ENCODE measurements around the gene PLXDC1. TPM values are rescaled to one million over a fixed set of nuclear protein-coding genes. Genes with fewer than 3 reads are reported as not detected.

PLXDC1 gene
- total and polyA plus RNA-seq, 2 of the 8 experiments (the other 6 are each of a cell fraction or from before 2014, with no cell fraction given): 4.1 to 14.6 TPM

GRCh38 chr17:39105705-39106104 is 45.7 kb downstream of the PLXDC1 start:
- Histone ChIP-seq H2BK12ac (ENCODE audit: low read depth, low read length) (no peak overlapping the region), H3K18ac (ENCODE audit: extremely low read depth, low read length) (no peak overlapping the region), H3K27me3 (replicated peaks in 1 of 4; ENCODE audit: control insufficient read depth in 3 of 4, extremely low read depth in 1 of 4, insufficient read depth in 3 of 4, low read length in 3 of 4) (no peaks in the 10 kb centered on the region), H3K9ac (replicated peaks in 1 of 4; ENCODE audit: extremely low read depth in 1 of 4, low read depth in 3 of 4, low read length in 3 of 4) (no peak overlapping the region), H3K4me1 (replicated peaks in 1 of 4; ENCODE audit: control insufficient read depth in 3 of 4, insufficient read depth in 4 of 4, low read length in 3 of 4) (no peaks in the 10 kb centered on the region), H3K9me3 (ENCODE audit: insufficient read depth in 2 of 2, low read depth in 1 of 2, low read length in 1 of 2) (no peaks in the 10 kb centered on the region), H3K79me1 (ENCODE audit: low read depth, low read length) (no peaks in the 10 kb centered on the region), H3K14ac (ENCODE audit: insufficient read length) (no peak overlapping the region), H3K36me3 (ENCODE audit: control insufficient read depth in 2 of 4, insufficient read depth in 4 of 4, low read length in 3 of 4) (no peaks in the 10 kb centered on the region), H3K27ac (ENCODE audit: low read depth, low read length) (no peak overlapping the region), H3K56ac (replicated peaks; ENCODE audit: insufficient read length, low read depth, low read length) (no peak overlapping the region), H3K4ac (replicated peaks; ENCODE audit: insufficient read length, low read depth, low read length) (no peak overlapping the region), H2BK20ac (ENCODE audit: low read length) (no peak overlapping the region), H2BK120ac (replicated peaks; ENCODE audit: low read depth, low read length) (no peak overlapping the region), H2AFZ (ENCODE audit: low read length) (no peak overlapping the region), H3K23ac (ENCODE audit: insufficient read length) (no peak overlapping the region), H3K4me3 (ENCODE audit: extremely low read depth in 1 of 4, insufficient read depth in 2 of 4, low read depth in 3 of 4, low read length in 4 of 4) (no peak overlapping the region), H4K8ac (ENCODE audit: extremely low read depth, insufficient read depth, low read length) (no peak overlapping the region), H2BK15ac (ENCODE audit: low read length) (no peak overlapping the region), H2AK5ac (ENCODE audit: low read depth, low read length) (no peak overlapping the region), H4K91ac (replicated peaks; ENCODE audit: insufficient read length, low read length) (no peak overlapping the region), H4K5ac (ENCODE audit: insufficient read length, low read depth, low read length) (no peak overlapping the region), H3K79me2 (ENCODE audit: control insufficient read depth in 1 of 2, insufficient read depth in 2 of 2, low read length in 2 of 2) (no peaks in the 10 kb centered on the region), H3K4me2 (ENCODE audit: insufficient read depth in 1 of 2, low read depth in 2 of 2, low read length in 2 of 2) (no peak overlapping the region), H4K20me1 (replicated peaks in 1 of 2; ENCODE audit: control insufficient read depth in 1 of 2, insufficient read depth in 2 of 2, low read length in 2 of 2) (no peaks in the 10 kb centered on the region), H2BK5ac (ENCODE audit: low read depth, low read length) (no peak overlapping the region), H3K23me2 (ENCODE audit: low read depth, low read length) (no peaks in the 10 kb centered on the region)
- POLR2A ChIA-PET (ENCODE audit: partially characterized antibody): interaction anchor here (1.0 to 1.3 kb wide), 2 partner anchors 9 to 48 kb away, joined by 3 read pairs; no protein-coding TSS in a partner anchor
- 69% methylated on average over 9 of the region's 9 CpGs; no CpG with 5 or more reads in 1 of the 2 experiments for whole genome bisulfite sequencing, 2 experiments (ENCODE audit: extremely low coverage in 1 of 2, insufficient coverage in 1 of 2, insufficient read length in 1 of 2, insufficient replicate concordance in 2 of 2, low coverage in 1 of 2, low lambda C conversion rate in 2 of 2, missing lambda C conversion rate in 1 of 2)
- no peak for TF ChIP-seq CHD1 (IDR thresholded peaks at IDR 0.05; ENCODE audit: low read depth, low read length)
- FAIRE-seq: no peak
- CTCF ChIA-PET (ENCODE audit: partially characterized antibody): interaction anchor here (0.6 to 1.6 kb wide), 5 partner anchors 14 to 1888 kb away, joined by 3 to 4 read pairs (median 3); no protein-coding TSS in a partner anchor
- DNase-seq (ENCODE audit: low read depth in 1 of 2, low spot score in 2 of 2): no peak

All from H1 (cell line).